HT1080 (cell line): ENCODE results near the gene SH3RF3. TPM values are rescaled to one million over a fixed set of nuclear protein-coding genes. Genes with fewer than 3 reads are reported as not detected.

Experiments used
- DNase-seq: peaks from one replicate; pipeline ENCODE4 v3.0.0-alpha.2; 2015; ENCODE audit warnings: low read depth
- total RNA-seq: library from RNA; depleted of rRNA; stranded (reverse); fragments of >200 nt; shearing (Covaris generic); gene quantifications from 2 replicates; pipeline ENCODE4 v1.2.3, GENCODE V29; 2014

SH3RF3 gene
- total RNA-seq, 1 experiment from 2014 or later, result 5.0 TPM

GRCh38 chr2:109460553-109461324 is 331.7 kb downstream of the SH3RF3 start:
- DNase-seq, result peak; percentile 21

- no peak for DNase-seq
Observed at GRCh38 chr2:109463236-109463635, 334.2 kb downstream of the SH3RF3 start.

- DNase-seq, result no peak
Observed at GRCh38 chr2:109463891-109464290, 334.9 kb downstream of the SH3RF3 start.

GRCh38 chr2:109466674-109467575 is 337.9 kb downstream of the SH3RF3 start:
- DNase-seq, result peak; percentile 64

- no peak for DNase-seq
Observed at GRCh38 chr2:109467701-109468100, 338.7 kb downstream of the SH3RF3 start.

GRCh38 chr2:109468893-109469292 is 339.9 kb downstream of the SH3RF3 start:
- DNase-seq, result no peak

GRCh38 chr2:109471658-109472057 is 342.7 kb downstream of the SH3RF3 start:
- DNase-seq, result no peak

GRCh38 chr2:109472331-109472959 is 343.4 kb downstream of the SH3RF3 start:
- no peak for DNase-seq

GRCh38 chr2:109472974-109473373 is 344.0 kb downstream of the SH3RF3 start:
- DNase-seq, result no peak

GRCh38 chr2:109473616-109474318 is 344.8 kb downstream of the SH3RF3 start:
- no peak for DNase-seq

- no peak for DNase-seq
Observed at GRCh38 chr2:109474319-109474825, 345.4 kb downstream of the SH3RF3 start.

- DNase-seq, result peak; percentile 20
Observed at GRCh38 chr2:109475531-109476210, 346.7 kb downstream of the SH3RF3 start.

GRCh38 chr2:109476641-109477441 is 347.8 kb downstream of the SH3RF3 start:
- DNase-seq, result no peak

GRCh38 chr2:109478906-109479493 is 350.0 kb downstream of the SH3RF3 start:
- no peak for DNase-seq

- DNase-seq, result no peak
Observed at GRCh38 chr2:109479804-109480203, 350.8 kb downstream of the SH3RF3 start.

- DNase-seq, result no peak
Observed at GRCh38 chr2:109480486-109481195, 351.6 kb downstream of the SH3RF3 start.

- DNase-seq, result no peak
Observed at GRCh38 chr2:109481196-109481555, 352.2 kb downstream of the SH3RF3 start.

GRCh38 chr2:109481599-109481998 is 352.6 kb downstream of the SH3RF3 start:
- no peak for DNase-seq
